ENCODE results near the gene RNF25.

The RNF25 gene

DNA sequence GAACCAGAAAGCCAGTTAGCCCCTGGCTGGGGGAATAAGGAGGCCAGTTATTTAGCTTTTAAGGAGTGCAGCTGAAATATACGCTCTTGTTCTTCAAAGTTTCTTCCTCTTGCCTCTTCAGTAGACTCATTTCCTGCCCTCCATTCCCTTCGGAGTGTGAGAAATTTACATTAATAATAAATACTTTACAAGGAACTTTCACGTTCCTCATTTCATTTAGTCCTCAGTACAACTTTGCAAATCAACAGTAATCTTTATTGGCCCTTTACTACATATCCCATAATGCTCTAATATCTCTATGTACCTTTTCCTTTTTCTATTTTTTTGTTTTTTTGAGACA lies 48.5 kb downstream of the RNF25 start:
- TF ChIP-seq CTCF (IDR thresholded peaks at IDR 0.05) = no peak

DNA sequence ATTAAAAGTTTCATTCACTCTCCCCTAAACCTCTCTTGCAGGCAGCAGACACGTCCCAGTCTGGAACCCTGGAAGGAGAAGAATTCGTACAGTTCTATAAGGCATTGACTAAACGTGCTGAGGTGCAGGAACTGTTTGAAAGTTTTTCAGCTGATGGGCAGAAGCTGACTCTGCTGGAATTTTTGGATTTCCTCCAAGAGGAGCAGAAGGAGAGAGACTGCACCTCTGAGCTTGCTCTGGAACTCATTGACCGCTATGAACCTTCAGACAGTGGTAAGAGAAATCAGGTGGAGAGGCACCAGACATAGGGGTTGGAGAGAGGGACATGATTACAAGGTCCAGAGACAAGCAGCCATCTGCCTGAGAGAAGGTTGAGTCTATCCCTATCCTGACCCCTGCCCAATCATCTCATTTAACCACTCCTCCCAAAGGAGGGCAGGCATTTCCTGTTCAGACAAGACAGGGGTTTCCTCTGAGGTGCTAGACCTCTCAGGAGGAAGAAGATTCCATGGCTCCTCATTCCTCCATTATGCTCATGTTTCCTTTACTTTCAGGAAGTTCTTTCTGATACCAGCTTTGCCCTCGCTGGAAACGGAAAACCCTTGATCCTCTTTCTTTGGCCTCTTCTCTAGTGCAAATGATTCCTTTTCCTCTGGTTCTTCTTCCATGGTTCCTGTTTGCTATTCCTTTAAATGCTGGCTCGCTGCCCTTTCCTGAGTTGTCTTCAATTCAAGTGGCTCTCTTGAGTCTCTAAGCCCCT lies 49.0 kb downstream of the RNF25 start:
- no peak for TF ChIP-seq CTCF (IDR thresholded peaks at IDR 0.05)

DNA sequence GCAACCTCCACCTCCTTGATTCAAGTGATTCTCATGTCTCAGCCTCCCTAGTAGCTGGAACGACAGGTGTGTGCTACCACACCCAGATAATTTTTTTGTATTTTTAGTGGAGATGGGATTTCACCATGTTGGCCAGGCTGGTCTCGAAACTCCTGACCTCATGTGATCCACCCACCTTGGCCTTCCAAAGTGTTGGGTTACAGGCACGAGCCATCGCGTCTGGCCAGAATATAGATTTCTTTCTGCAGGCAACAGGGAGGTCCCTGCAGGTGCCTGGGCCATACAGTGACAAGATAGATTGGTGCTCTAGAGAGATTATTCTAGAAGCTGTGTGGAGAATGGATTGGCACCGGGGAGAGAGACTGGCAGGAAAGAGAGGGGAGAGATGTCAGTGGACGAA lies 50.8 kb downstream of the RNF25 start:
- TF ChIP-seq CTCF (IDR thresholded peaks at IDR 0.05) = no peak

DNA sequence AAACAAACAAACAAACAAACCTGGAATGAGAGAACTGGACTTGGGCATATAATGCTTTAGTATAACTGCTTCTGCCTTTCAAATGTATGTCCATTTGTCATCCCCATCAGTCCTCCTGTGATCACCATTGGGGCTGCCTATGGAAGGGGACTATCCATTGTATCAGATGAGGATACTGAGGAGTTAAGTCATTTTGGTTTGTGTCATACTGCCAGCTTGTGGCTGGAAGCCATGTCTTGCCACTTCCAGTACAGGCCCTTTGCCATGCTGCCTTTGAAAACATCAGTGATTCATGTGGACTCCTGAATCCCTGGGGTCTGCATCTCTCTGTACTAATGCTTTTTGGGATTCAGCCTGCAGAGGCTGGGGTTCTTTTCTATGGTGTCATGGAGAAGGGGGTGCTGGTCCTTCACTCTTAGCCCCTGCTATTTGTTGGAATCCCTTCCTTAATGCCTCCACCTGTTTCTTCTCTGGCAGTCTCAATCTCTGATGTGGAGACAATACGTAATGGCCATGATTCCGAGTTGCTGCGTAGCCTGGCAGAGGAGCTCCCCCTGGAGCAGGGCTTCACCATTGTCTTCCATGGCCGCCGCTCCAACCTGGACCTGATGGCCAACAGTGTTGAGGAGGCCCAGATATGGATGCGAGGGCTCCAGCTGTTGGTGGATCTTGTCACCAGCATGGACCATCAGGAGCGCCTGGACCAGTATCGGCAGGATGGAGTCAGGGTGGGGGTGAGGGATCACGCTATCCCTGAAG lies 53.5 kb downstream of the RNF25 start:
- no peak for TF ChIP-seq CTCF (IDR thresholded peaks at IDR 0.05)

- no peak for TF ChIP-seq CTCF (IDR thresholded peaks at IDR 0.05)
Measured at GRCh38 chr2:218615868-218616315, 55.9 kb downstream of the RNF25 start.
